Measurements from ENCODE around the gene C12orf60. TPM values are rescaled to one million over a fixed set of nuclear protein-coding genes. Genes with fewer than 3 reads are reported as not detected.

The C12orf60 gene
- total and polyA plus RNA-seq, 2 experiments from 2014 or later: 1.2 TPM

GRCh38 chr12:14854586-14855183 lies 51.2 kb downstream of the C12orf60 start:
- H2AFZ ChIP-seq: peak overlapping the region; percentile 17; the same call in 1 of the 2 replicates
- in situ Hi-C loops (cut with MboI): no loop called here

DNA sequence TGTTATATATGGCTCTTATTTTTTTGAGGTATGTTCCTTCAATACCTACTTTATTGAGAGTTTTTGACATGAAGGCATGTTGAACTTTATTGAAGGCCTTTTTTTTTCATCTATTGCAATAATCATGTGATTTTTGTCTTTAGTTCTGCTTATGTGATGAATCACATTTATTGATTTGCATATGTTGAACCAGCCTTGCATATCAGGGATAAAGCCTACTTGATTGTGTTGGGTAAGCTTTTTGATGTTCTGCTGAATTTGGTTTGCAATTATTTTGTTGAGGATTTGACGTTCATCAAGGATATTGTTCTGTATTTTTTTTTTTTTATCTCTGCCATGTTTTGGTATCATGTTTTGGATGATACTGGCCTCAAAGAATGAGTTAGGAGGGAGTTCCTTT lies 55.0 kb downstream of the C12orf60 start:
- Histone ChIP-seq H3K4me2 (ENCODE audit: unreplicated experiment) (no peak overlapping the region), H3F3A (ENCODE audit: insufficient read depth) (no peaks in the 10 kb centered on the region), H3K27me3 (replicated peaks; ENCODE audit: insufficient read depth) (no peaks in the 10 kb centered on the region), H2AFZ (no peak overlapping the region), H3K4me3 (no peak overlapping the region), H4K20me1 (ENCODE audit: insufficient read depth) (no peaks in the 10 kb centered on the region), H3K36me3 (ENCODE audit: low read depth) (no peaks in the 10 kb centered on the region), H3K9me3 (ENCODE audit: low read depth) (peaks cover 4% of the 10 kb centered on the region), H3K27ac (no peak overlapping the region), H3K4me1 (ENCODE audit: insufficient read depth) (peaks cover 14% of the 10 kb centered on the region), H3K79me2 (ENCODE audit: insufficient read depth) (no peaks in the 10 kb centered on the region), H3K9me2 (ENCODE audit: insufficient read depth) (no peaks in the 10 kb centered on the region), H3K9ac (no peak overlapping the region)
- TF ChIP-seq EZH2phosphoT487 (IDR thresholded peaks at IDR 0.05; ENCODE audit: insufficient read depth, low read depth): no peak
- TF ChIP-seq EZH2 (IDR thresholded peaks at IDR 0.05; ENCODE audit: insufficient read depth, poor library complexity, severe bottlenecking): no peak
- 54 to 62% methylated on average over 1 of the region's 1 CpG for WGBS, 2 experiments (ENCODE audit: low coverage in 1 of 2, low lambda C conversion rate in 2 of 2, missing lambda C conversion rate in 2 of 2)
- no peak for DNase-seq
- in situ Hi-C loops (cut with MboI): no loop called here

More at GRCh38 chr12:14854586-14855183, 51.2 kb downstream of the C12orf60 start:
- no peaks in the 10 kb centered on the region for H3K9me2 ChIP-seq (ENCODE audit: insufficient read depth)
- no peaks in the 10 kb centered on the region for H3F3A ChIP-seq (ENCODE audit: insufficient read depth)
- H3K79me2 ChIP-seq (ENCODE audit: insufficient read depth): no peaks in the 10 kb centered on the region
- WGBS, 2 experiments (ENCODE audit: low coverage in 1 of 2, low lambda C conversion rate in 2 of 2, missing lambda C conversion rate in 2 of 2): 7% methylated on average over 6 of the region's 6 CpGs
- H3K27me3 ChIP-seq (replicated peaks; ENCODE audit: insufficient read depth): no peaks in the 10 kb centered on the region
- DNase-seq: peak; percentile 72
- H4K20me1 ChIP-seq (ENCODE audit: insufficient read depth): no peaks in the 10 kb centered on the region
- H3K36me3 ChIP-seq (ENCODE audit: low read depth): no peaks in the 10 kb centered on the region
- H3K4me2 ChIP-seq (ENCODE audit: unreplicated experiment): peak overlapping the region; percentile 2
- no peak overlapping the region for H3K27ac ChIP-seq
- TF ChIP-seq EZH2phosphoT487 (IDR thresholded peaks at IDR 0.05; ENCODE audit: insufficient read depth, low read depth): no peak
- no peak for TF ChIP-seq EZH2 (IDR thresholded peaks at IDR 0.05; ENCODE audit: insufficient read depth, poor library complexity, severe bottlenecking)
- H3K4me1 ChIP-seq (ENCODE audit: insufficient read depth): peaks cover 18% of the 10 kb centered on the region
- H3K9ac ChIP-seq: no peak overlapping the region
- no peak overlapping the region for H3K4me3 ChIP-seq
- no peaks in the 10 kb centered on the region for H3K9me3 ChIP-seq (ENCODE audit: low read depth)

DNA sequence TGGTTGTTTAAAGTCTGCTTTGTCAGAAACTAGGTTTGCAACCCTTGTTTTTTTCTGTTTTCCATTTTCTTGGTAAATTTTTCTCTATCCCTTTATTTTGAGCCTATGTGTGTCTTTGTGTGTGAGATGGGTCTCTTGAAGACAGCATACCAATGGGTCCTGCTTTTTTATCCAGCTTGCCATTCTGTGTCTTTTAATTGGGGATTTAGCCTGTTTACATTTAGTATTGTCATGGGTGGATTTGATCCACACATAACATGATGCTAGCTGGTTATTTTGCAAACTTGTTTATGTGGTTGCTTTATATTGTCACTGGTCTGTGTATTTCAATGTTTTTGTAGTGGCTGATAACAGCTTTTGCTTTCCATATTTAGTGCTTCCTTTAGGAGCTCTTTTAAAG lies 57.0 kb downstream of the C12orf60 start:
- H3F3A ChIP-seq (ENCODE audit: insufficient read depth): no peaks in the 10 kb centered on the region
- H2AFZ ChIP-seq: no peak overlapping the region
- H3K27me3 ChIP-seq (replicated peaks; ENCODE audit: insufficient read depth): no peaks in the 10 kb centered on the region
- no peak overlapping the region for H3K27ac ChIP-seq
- H4K20me1 ChIP-seq (ENCODE audit: insufficient read depth): no peaks in the 10 kb centered on the region
- TF ChIP-seq EZH2 (IDR thresholded peaks at IDR 0.05; ENCODE audit: insufficient read depth, poor library complexity, severe bottlenecking): no peak
- TF ChIP-seq EZH2phosphoT487 (IDR thresholded peaks at IDR 0.05; ENCODE audit: insufficient read depth, low read depth): no peak
- H3K4me2 ChIP-seq (ENCODE audit: unreplicated experiment): no peak overlapping the region
- in situ Hi-C loops (cut with MboI): no loop called here
- H3K9ac ChIP-seq: no peak overlapping the region
- no peaks in the 10 kb centered on the region for H3K9me2 ChIP-seq (ENCODE audit: insufficient read depth)
- no peak overlapping the region for H3K4me3 ChIP-seq
- DNase-seq: no peak
- H3K79me2 ChIP-seq (ENCODE audit: insufficient read depth): no peaks in the 10 kb centered on the region
- no peaks in the 10 kb centered on the region for H3K36me3 ChIP-seq (ENCODE audit: low read depth)
- peaks cover 4% of the 10 kb centered on the region for H3K9me3 ChIP-seq (ENCODE audit: low read depth)
- no peaks in the 10 kb centered on the region for H3K4me1 ChIP-seq (ENCODE audit: insufficient read depth)

DNA sequence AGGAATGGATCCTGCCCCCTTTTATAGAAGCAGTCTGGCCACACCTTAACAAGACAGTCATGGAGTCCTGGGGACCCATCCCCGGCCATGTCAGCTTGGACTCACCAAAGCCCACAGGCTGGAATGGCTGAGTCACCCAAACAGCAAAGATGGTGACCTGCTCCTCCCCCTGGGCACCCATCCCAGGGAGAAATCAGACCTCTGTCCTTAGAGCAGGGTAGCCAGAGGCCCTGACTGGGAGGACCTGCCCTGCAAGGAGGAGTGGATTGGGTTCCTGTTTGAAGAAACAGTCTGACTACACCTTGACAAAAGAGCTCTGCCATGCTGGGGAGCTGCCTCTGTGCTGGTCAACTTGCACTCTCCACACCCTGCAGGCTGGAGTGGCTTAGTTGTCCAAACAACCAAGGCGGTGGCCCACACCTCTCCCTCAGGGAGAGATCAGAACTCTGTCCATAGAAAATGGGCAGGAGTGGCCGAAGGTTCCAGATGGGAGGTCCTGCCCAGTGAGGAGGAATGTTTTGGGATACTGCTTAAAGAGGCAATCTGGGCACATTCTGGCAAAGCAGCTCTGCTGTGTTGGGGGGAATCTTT lies 65.5 kb downstream of the C12orf60 start:
- H3K27ac ChIP-seq: no peak overlapping the region
- DNase-seq: peak; percentile 11
- no peaks in the 10 kb centered on the region for H3K4me1 ChIP-seq (ENCODE audit: insufficient read depth)
- H3K9me3 ChIP-seq (ENCODE audit: low read depth): no peaks in the 10 kb centered on the region
- no peak overlapping the region for H3K9ac ChIP-seq
- H2AFZ ChIP-seq: no peak overlapping the region
- TF ChIP-seq EZH2 (IDR thresholded peaks at IDR 0.05; ENCODE audit: insufficient read depth, poor library complexity, severe bottlenecking) (no peak), EZH2phosphoT487 (IDR thresholded peaks at IDR 0.05; ENCODE audit: insufficient read depth, low read depth) (no peak)
- in situ Hi-C loops (cut with MboI): no loop called here
- H4K20me1 ChIP-seq (ENCODE audit: insufficient read depth): no peaks in the 10 kb centered on the region
- no peak overlapping the region for H3K4me2 ChIP-seq (ENCODE audit: unreplicated experiment)
- H3F3A ChIP-seq (ENCODE audit: insufficient read depth): no peaks in the 10 kb centered on the region
- no peaks in the 10 kb centered on the region for H3K9me2 ChIP-seq (ENCODE audit: insufficient read depth)
- H3K79me2 ChIP-seq (ENCODE audit: insufficient read depth): no peaks in the 10 kb centered on the region
- WGBS, 2 experiments (ENCODE audit: low coverage in 1 of 2, low lambda C conversion rate in 2 of 2, missing lambda C conversion rate in 2 of 2): 61 to 85% methylated on average over 3 of the region's 3 CpGs
- no peaks in the 10 kb centered on the region for H3K27me3 ChIP-seq (replicated peaks; ENCODE audit: insufficient read depth)
- no peak overlapping the region for H3K4me3 ChIP-seq
- no peaks in the 10 kb centered on the region for H3K36me3 ChIP-seq (ENCODE audit: low read depth)

Data from GM23248 (cell line).